Osteocyte (in vitro differentiated cells): ENCODE measurements around the gene DGCR8. TPM values are rescaled to one million over a fixed set of nuclear protein-coding genes. Genes with fewer than 3 reads are reported as not detected.

ENCODE experiments used
- DNase-seq: peaks from one replicate; pipeline ENCODE4 v3.0.0; 2021; ENCODE audit warnings: mixed read lengths; ENCODE audit not compliant: unreplicated experiment; ENCODE audit errors: extremely low spot score
- H3K27ac Mint-ChIP-seq: one replicate; pipeline ENCODE4 v1.8.0; 2021; ENCODE audit warnings: mild to moderate bottlenecking, mixed read lengths; ENCODE audit not compliant: unreplicated experiment
- H3K27me3 Mint-ChIP-seq: one replicate; pipeline ENCODE4 v1.8.0; 2021; ENCODE audit warnings: mixed read lengths; ENCODE audit not compliant: unreplicated experiment
- H3K36me3 Mint-ChIP-seq: one replicate; pipeline ENCODE4 v1.8.0; 2021; ENCODE audit warnings: mixed read lengths; ENCODE audit not compliant: unreplicated experiment
- H3K4me1 Mint-ChIP-seq: one replicate; pipeline ENCODE4 v1.8.0; 2021; ENCODE audit warnings: mixed read lengths; ENCODE audit not compliant: unreplicated experiment
- H3K4me3 Mint-ChIP-seq: one replicate; pipeline ENCODE4 v1.8.0; 2021; ENCODE audit warnings: mild to moderate bottlenecking, moderate library complexity, mixed read lengths; ENCODE audit not compliant: unreplicated experiment
- H3K9me3 Mint-ChIP-seq: one replicate; pipeline ENCODE4 v1.8.0; 2021; ENCODE audit warnings: mixed read lengths; ENCODE audit not compliant: unreplicated experiment
- total RNA-seq: library from RNA; stranded (reverse); gene quantifications from 2 replicates; pipeline ENCODE4 v1.2.1, GENCODE V29; 2021
- TF ChIP-seq, protein P1 (sequence below): fragments of 200-600 bp; sonication (generic); IDR thresholded peaks from 2 replicates; pipeline ENCODE4 v1.5.0; 2021; ENCODE audit warnings: antibody characterized with exemption, mild to moderate bottlenecking, moderate library complexity

DGCR8 gene
- total RNA-seq, 1 donor from 2014 or later: 45.1 TPM

DNA sequence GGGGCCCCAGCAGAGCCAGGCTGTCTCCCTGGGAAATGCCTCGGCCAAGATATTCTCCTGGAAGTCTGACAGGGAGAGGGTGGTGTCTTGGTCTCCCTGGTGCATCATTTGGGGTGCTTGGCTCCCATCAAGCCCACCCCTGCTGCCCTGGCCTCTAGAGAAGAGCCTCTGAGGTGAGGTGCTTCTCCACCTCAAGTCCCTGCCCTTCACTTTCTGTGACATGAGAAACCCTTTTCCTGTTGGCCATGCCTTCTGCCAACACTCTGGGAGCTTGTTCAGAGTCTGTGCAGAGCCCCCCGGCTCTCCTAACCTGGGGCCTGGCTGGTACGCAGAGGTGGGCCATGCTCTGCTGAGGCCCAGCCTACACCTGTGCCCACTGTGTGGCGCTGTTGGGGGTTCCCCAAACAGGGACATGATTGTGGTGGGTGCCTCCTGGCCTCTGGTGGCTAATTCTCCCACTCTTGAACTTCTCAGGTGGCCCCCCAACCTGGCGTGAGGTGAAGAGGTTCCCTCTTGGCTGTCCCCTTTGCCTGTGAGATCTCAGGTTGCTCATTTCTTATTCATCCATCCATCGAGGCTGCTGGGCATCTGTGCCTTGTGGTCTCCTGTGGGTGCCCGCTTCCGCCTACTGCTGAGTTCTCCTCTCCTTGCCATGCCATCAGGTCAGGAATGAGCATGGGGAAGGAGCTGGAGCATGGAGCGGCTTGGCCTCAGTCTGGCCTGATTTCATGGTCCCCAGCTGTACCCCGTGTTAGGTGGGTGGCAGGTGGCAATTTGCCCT lies 19.2 kb upstream of the DGCR8 start:
- Mint-ChIP-seq H3K4me1 (no peaks in the 10 kb centered on the region), H3K9me3 (no peaks in the 10 kb centered on the region), H3K4me3 (no peak overlapping the region), H3K36me3 (peaks cover 18% of the 10 kb centered on the region), H3K27ac (no peak overlapping the region), H3K27me3 (no peaks in the 10 kb centered on the region)
- DNase-seq: no peak
- TF ChIP-seq, protein P1, sequence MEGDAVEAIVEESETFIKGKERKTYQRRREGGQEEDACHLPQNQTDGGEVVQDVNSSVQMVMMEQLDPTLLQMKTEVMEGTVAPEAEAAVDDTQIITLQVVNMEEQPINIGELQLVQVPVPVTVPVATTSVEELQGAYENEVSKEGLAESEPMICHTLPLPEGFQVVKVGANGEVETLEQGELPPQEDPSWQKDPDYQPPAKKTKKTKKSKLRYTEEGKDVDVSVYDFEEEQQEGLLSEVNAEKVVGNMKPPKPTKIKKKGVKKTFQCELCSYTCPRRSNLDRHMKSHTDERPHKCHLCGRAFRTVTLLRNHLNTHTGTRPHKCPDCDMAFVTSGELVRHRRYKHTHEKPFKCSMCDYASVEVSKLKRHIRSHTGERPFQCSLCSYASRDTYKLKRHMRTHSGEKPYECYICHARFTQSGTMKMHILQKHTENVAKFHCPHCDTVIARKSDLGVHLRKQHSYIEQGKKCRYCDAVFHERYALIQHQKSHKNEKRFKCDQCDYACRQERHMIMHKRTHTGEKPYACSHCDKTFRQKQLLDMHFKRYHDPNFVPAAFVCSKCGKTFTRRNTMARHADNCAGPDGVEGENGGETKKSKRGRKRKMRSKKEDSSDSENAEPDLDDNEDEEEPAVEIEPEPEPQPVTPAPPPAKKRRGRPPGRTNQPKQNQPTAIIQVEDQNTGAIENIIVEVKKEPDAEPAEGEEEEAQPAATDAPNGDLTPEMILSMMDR: no peak

DNA sequence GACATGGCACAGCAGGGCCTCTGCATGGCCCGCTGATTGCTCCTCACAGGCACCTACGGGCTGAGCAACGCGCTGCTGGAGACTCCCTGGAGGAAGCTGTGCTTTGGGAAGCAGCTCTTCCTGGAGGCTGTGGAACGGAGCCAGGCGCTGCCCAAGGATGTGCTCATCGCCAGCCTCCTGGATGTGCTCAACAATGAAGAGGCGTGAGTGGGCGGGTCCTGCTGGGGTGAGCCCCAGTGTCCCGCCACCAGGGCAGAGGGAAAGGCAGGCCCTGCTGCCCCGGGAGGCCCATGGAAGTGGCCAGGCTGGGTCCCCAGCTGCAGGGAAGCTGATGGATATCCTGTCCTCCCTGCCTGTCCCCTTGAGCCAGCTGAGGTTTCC lies 18.6 kb upstream of the DGCR8 start:
- Mint-ChIP-seq H3K4me3 (no peak overlapping the region), H3K4me1 (no peaks in the 10 kb centered on the region), H3K9me3 (no peaks in the 10 kb centered on the region), H3K27ac (no peak overlapping the region), H3K36me3 (peaks cover 18% of the 10 kb centered on the region), H3K27me3 (no peaks in the 10 kb centered on the region)
- TF ChIP-seq, protein P1: no peak
- no peak for DNase-seq

DNA sequence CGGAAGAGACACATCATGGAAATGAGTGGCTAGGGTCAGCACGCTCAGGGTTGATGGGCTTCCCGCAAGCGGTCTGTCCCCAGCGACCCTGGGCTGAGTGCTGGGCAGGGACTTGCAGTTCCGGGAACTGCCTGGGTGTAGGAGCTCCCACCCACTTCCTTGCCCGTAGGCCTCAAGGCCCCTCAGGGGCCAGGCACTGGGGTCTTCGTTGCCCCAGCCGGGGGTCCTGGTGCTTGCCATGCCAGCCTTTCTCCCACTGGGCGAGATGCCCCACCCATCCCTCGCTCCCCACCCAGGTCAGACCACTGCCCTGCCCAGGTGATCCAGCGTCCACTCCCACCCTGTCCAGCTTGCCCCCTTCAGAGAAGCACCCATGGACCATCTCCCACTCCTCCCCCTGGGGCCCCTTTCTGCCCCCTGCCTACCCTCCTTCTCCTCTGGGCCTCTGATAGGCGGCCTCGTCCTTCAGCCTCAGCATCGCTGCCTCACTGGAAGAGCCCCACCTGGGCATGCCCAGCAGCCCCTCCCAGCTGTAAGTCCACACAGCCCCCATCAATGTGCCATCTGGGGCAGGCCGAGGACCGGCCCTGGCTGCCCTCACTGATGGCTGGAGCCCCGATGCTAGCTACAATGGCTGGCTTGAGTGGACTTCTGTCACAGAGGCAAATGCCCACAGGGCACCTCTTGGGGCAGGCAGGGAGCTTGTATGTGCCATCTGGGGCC lies 17.8 kb upstream of the DGCR8 start:
- no peaks in the 10 kb centered on the region for H3K9me3 Mint-ChIP-seq
- H3K4me1 Mint-ChIP-seq: no peaks in the 10 kb centered on the region
- H3K36me3 Mint-ChIP-seq: peaks cover 15% of the 10 kb centered on the region
- no peak overlapping the region for H3K27ac Mint-ChIP-seq
- H3K4me3 Mint-ChIP-seq: no peak overlapping the region
- DNase-seq: no peak
- TF ChIP-seq, protein P1: no peak
- no peaks in the 10 kb centered on the region for H3K27me3 Mint-ChIP-seq

DNA sequence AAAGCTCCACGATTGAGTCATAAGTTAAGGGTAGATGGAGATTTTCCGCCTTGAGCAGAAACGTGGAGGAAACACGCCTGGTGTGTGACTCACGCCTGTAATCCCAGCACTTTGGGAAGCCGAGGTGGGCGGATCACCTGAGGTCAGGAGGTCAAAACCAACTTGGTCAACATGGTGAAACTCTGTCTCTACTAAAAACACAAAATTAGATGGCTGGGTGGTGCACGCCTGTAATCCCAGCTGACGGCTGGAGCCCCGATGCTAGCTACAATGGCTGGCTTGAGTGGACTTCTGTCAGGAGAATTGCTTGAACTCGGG lies 17.3 kb upstream of the DGCR8 start:
- no peaks in the 10 kb centered on the region for H3K4me1 Mint-ChIP-seq
- no peak overlapping the region for H3K4me3 Mint-ChIP-seq
- peaks cover 15% of the 10 kb centered on the region for H3K36me3 Mint-ChIP-seq
- TF ChIP-seq, protein P1: no peak
- DNase-seq: no peak
- H3K27me3 Mint-ChIP-seq: no peaks in the 10 kb centered on the region
- no peak overlapping the region for H3K27ac Mint-ChIP-seq
- no peaks in the 10 kb centered on the region for H3K9me3 Mint-ChIP-seq
